GM18508 (cell line): ENCODE measurements around the gene FLNB.

Source experiments
- ATAC-seq: cut with Tn5 transposase; IDR thresholded peaks from one replicate; pipeline ENCODE4 v1.9.1; 2021; ENCODE audit warnings: moderate number of reproducible peaks; ENCODE audit not compliant: insufficient read depth, unreplicated experiment

FLNB gene

DNA sequence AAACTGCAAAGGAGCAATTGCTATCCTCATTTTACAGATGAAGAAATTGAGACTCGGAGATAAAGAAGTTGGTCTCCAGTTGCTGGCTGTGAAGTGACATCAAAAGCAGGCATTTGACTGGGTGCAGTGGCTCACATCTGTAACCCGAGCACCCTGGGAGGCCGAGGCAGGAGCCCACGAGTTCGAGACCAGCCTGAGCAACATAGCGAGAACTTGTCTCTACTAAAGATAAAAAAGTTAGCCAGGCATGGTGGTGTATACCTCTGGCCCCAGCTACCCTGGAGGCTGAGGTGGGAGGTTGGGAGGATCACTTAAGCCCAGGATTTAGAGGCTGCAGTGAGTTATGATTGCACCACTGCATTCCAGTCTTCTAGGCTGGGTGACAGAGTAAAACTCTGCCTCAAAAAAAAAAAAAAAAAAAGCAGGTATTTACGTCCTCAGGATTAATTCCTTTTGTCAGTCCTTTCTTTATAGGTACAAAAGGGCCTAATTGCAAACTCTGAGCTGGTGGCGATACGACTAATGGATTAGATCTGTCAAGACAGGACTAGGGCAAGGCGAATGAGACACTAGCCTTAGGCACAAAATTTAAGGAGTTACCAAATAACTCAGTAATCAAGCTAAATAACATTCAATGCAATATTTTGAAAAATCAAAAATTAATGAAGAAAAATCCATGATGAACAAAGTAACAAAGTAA lies 208.4 kb downstream of the FLNB start:
- no peak for ATAC-seq

DNA sequence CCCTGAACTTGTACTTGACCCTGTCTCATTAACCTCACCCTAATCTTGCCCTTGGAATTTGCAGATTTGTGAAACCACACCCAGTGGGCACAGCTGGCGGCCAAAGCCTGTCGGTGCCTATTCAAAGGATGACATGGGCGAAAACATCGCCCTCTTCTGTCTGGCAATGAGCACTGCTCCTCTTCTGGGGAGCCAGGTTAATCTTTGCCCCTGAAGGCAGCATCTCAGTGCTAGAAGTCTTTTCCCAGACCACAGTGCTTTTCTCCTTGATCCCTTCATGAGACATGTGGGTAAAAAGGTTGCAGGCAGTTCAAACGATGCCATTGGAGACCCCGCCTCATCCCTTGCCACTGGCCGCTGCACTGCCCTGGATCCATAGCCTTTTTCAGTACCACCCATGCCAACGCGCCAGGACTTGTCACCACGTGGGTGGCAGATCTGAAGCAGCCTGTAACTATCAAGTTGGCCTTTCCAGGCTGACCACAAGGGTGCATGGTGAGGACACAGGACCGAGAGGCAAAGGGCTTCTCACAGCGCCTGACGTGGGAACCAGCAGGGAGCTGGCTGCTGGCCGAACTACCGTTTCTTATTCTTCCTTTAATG lies 209.1 kb downstream of the FLNB start:
- ATAC-seq = no peak

DNA sequence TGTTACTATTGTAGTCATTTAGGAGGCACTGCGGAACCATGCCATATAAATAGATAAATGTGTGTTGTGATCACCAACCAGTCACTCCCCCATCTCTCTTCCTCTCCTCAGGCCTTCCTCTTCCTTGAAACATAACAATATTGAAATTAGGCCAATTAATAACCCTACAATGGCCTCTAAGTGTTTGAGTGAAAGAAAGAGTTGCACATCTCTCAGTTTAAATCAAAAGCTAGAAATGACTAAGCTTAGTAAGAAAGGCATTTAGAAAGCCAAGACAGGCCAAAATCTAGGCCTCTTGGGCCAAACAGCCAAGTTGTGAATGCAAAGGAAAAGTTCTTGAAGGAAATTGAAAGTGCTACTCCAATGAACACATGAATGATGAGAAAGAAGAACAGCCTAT lies 210.7 kb downstream of the FLNB start:
- no peak for ATAC-seq
